ENCODE data around the gene SLC16A3.

Gene SLC16A3

DNA sequence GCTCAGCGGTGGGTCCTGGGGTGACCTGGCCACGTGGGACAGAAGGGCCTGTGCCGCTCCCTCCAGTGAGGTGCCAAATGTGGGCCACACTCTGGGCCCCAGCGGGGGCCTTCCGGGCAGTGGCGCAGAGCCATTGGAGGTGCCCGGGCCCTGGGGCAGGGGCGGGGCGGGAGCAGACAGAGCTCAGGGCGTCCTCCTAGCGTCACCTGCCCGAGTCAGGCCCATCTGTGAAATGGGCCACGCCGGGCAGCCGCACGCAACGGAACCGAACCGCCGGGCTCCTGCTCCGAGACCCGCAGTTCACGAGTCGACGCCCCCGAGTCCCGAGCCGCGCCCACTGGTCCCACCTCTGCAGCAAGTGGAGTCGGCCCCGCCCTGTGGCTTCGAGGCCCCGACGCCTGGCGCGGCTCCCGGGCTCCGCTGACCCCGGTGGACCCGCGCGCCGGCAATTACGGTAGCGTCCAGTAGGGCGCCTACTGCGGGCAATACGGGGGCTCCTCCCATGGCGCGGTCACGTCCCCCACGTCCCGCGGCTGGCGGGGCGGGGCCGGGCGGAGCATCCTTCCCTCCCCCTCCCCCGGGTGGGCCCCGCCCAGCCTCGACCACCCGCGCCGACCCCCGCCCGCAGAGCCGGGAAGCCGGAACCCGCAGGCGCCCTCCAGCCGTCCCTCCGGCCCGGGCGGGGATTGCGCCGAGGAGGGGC, 1.9 kb downstream of the SLC16A3 start:
- TF ChIP-seq, protein P1, sequence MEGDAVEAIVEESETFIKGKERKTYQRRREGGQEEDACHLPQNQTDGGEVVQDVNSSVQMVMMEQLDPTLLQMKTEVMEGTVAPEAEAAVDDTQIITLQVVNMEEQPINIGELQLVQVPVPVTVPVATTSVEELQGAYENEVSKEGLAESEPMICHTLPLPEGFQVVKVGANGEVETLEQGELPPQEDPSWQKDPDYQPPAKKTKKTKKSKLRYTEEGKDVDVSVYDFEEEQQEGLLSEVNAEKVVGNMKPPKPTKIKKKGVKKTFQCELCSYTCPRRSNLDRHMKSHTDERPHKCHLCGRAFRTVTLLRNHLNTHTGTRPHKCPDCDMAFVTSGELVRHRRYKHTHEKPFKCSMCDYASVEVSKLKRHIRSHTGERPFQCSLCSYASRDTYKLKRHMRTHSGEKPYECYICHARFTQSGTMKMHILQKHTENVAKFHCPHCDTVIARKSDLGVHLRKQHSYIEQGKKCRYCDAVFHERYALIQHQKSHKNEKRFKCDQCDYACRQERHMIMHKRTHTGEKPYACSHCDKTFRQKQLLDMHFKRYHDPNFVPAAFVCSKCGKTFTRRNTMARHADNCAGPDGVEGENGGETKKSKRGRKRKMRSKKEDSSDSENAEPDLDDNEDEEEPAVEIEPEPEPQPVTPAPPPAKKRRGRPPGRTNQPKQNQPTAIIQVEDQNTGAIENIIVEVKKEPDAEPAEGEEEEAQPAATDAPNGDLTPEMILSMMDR (IDR thresholded peaks at IDR 0.05; ENCODE audit: insufficient read depth, low read depth, low read length, missing control alignments) = no peak
- peak overlapping the region; percentile 76 for H3K4me3 ChIP-seq (ENCODE audit: low read length)
- peak; percentile 54 for DNase-seq (ENCODE audit: low read depth)

DNA sequence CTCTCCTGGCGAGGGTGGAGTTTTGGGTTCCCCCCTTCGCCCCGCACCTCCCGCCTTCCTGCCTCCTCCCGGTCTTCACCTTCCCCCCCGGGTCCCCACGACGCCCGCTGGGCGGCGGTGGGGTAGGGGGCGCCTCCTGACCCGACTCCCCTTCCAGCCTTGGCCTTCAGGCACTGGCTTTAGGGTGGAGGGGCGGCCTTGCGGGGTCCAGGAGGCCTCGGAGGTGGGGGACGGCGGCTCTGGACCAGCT, 2.4 kb downstream of the SLC16A3 start:
- H3K4me3 ChIP-seq (ENCODE audit: low read length) = peak overlapping the region; percentile 76
- DNase-seq (ENCODE audit: low read depth) = no peak

DNA sequence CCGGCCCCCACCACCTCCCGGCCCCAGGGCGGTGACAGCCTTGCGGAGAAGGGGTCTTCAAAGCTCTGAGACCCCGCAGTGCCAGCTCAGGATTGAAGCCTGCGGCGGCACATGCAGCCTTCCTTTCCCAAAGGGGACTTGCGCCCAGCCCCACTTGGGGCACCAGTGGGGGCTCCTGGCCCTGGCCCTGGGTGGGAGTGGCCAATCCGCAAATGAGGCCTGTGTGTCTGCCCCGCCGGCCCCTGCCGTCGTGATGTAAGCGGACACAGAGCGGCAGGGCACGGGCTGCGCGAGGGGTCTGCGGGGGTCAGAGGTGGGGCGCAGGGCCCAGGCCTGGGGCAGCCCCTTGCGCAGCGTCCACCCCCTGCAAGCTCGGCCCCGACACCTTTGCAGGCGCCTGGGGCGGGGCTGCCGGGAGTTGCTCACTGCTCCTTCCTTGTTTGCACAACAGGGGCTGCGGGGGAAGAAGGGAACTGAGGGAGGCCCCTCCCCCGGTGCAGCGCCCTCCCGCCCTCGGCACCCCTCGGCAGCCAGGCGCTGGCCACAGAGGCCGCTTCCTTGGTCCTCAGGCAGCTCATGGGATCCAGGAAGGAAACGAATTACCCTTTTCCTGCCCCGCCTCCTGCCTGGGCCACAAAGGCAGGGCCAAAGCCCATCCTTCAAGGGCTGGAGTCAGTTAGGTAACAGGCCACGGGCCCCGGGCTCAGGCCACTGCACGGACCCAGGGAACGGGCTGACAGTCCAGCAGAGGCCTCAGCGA, 2.9 kb downstream of the SLC16A3 start:
- H3K4me3 ChIP-seq (ENCODE audit: low read length) = peak overlapping the region; percentile 76
- TF ChIP-seq, protein P1 (IDR thresholded peaks at IDR 0.05; ENCODE audit: insufficient read depth, low read depth, low read length, missing control alignments) = no peak
- no peak for DNase-seq (ENCODE audit: low read depth)

More for the DNA sequence above, 2.4 kb downstream of the SLC16A3 start:
- TF ChIP-seq, protein P1 (IDR thresholded peaks at IDR 0.05; ENCODE audit: insufficient read depth, low read depth, low read length, missing control alignments) = no peak

DNA sequence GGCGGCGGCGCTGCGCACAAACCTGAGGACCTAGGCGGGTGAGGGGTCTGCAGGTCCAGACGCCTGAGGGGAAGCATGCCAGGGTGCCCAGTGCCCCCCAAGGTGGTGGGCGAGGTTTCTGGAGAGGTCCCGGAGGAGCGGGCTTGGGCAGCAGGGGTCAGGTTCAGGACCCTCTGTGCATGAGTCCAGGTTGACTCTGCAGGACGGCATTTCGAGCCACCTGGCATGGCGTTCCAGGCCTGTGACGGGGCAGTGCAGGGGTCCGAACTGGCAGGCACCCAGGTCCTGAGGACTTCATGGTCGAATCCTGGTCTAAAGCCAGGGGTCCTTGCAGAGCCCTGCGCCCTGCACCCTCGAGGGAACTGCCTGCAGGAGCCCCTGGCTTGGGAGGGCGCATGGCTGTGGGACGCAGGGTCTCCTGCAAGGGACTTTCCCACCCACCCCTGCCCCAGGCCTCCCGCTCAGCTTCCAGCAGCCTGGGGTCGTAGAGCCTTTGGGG, 3.5 kb downstream of the SLC16A3 start:
- H3K4me3 ChIP-seq (ENCODE audit: low read length) = no peak overlapping the region
- TF ChIP-seq, protein P1 (IDR thresholded peaks at IDR 0.05; ENCODE audit: insufficient read depth, low read depth, low read length, missing control alignments) = no peak
- no peak for DNase-seq (ENCODE audit: low read depth)

DNA sequence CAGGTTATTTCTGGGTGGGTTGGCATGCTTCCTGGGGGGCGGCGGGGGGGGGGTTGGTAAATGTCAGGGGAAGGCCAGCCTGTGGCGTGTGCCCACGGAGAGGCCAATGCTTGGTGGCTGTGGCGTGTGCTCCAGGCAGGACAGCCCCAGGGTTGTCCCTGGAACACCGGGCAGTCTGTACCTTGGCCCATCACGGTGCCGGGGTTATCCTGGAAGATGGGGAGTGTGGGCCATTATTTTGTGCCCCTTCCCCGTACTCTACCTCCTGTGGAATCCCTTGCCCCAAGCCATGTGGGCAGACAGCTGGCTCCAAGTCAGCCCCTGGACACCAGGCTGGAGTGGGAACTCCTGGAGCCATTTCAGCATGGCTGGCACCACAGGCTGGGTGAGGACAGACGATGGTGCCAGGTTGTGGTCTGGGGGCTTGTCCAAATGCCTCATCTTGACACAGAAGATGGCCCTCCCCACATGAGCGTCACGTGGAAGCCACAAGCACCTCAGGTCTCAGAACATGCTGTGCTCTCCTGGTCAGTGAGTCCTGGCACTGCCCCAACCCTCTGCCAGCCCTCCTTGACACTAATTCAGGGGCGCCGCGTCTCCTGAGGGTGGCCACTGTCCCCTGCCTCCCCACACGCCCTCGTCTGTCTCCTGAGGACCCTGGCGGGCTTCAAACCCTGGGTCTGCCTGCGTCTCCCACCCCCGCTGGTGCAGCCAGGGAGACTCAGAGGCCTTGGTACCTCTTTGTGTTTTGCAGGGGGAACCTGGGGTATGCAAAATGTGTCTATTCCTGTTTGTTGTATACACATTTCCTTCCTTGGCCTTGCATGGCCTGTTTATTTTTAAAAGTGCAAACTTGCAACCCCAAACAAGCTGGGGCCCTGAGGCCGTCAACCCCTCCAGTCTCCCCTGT, 4.3 kb downstream of the SLC16A3 start:
- no peak overlapping the region for H3K4me3 ChIP-seq (ENCODE audit: low read length)
- TF ChIP-seq, protein P1 (IDR thresholded peaks at IDR 0.05; ENCODE audit: insufficient read depth, low read depth, low read length, missing control alignments) = no peak
- DNase-seq (ENCODE audit: low read depth) = no peak

DNA sequence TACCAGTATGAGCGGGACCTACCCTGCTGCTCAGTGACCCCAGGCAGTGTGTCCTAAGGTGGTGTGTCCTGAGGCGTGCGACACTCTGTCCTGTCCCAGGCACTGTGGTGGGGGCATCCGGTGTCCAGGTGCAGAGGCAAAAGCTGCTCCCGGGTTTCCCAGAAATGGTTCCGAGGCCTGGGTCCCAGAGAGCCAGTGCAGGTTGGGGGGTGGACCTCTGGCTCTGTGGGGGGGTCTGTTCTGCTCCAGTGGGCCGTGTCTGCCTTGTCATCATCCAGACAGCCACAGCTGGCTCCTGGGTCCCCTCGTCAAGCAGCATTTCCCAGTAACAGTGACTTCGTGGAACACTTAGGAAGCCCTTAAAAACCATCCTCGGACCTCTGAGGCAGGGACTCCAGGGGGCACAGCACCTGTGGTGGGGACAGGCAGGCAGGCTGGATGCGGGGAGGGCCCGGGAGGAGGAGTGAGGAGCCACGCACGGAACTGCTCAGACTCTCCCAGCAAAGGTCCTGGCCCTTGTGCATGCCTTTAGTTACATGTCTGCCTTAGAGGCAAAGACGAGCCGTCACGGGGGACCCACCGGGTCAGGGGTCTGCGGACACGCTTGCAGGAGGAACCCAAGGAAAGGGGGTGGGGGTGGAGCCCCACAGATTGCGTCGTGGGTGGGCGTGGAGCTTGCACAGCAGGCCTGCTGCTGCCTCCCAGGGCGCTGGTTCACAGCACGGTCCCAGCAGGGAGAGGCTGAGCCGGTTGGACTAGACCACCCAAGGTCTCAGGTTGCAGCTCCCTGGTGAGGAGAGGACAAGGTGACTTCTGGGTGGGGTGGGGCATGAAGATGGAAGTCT, 5.6 kb downstream of the SLC16A3 start:
- H3K4me3 ChIP-seq (ENCODE audit: low read length) = no peak overlapping the region
- TF ChIP-seq, protein P1 (IDR thresholded peaks at IDR 0.05; ENCODE audit: insufficient read depth, low read depth, low read length, missing control alignments) = no peak
- DNase-seq (ENCODE audit: low read depth) = no peak
